Right hindlimb (tissue), 1 donor: ENCODE results near the gene CSTPP1.

Source experiments
- DNase-seq: peaks from one replicate; pipeline ENCODE4 v3.0.0-alpha.2; 2018

The CSTPP1 gene

DNA sequence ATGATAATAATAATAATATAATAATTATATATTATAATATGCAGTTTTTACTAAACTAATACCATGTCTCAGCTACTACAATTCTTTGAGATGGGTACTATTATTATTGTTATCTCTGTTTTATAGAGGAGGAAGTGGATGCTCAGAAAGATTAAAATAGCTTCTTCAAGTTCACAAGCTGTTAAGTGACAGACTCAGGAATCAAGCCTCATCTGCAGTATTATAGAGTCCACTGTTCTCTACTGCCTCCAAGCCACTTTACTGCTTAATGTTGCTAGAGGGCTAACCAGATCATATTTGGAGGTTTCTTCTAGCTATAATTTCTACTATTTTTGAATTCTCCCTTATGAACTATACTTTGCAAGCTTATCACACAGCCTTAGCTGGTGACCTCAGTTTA, 62.7 kb downstream of the CSTPP1 start:
- DNase-seq: no peak

DNA sequence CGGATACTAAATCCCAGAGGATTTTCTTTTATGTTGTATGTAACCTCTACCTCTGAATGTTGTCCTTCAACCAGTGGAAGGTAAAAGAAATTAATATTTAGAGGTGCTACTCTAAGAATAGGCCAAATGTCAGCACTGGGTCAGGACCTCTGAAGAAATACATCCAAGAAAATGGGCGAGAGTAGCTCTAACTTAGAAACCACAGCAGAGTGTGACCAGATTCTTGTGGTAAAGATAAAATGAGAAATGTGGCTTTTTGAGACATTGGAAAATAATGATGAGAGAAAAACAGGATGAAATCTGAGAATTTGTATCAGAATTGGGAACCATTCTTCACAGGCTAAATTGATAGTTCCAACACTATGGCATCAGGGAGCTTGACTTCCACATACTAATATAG, 63.5 kb downstream of the CSTPP1 start:
- DNase-seq: no peak

DNA sequence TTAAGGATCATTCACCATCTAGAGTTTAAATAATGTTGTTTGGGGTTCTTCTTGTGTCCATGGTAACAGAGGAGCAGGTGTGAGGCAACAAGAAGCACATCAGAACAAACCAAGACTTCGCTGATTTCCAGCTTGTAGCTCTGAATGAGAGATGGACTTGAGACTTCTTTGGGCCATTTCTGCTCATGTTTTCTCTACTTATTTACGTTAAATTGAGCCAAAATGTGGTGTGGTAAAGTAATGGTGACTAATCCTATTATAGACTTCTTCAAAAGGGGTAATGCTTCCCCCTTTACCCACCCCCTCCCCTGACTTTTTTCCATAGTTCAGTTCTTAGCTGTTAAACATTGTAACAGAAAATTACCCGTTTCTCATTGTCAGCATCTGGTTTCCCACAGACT, 65.2 kb downstream of the CSTPP1 start:
- no peak for DNase-seq

DNA sequence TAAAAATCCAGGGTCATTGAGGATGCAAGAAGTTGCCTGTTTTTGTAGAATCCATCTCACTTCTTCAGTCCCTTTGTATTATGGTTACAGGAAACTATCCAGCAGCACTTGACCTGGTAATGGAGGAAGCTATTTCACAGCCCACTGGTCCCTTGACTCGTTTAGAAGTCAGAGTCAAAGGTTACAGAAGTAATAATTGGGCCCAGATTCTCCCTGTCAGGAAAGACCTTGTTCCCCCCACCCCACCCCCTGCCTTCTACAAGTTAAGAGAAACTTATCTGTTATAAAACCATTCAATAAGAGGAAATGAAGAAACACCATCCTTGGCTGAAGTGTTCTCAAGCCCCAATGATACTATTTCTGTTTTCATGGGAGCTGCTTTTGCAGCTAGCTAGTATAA, 65.8 kb downstream of the CSTPP1 start:
- no peak for DNase-seq

DNA sequence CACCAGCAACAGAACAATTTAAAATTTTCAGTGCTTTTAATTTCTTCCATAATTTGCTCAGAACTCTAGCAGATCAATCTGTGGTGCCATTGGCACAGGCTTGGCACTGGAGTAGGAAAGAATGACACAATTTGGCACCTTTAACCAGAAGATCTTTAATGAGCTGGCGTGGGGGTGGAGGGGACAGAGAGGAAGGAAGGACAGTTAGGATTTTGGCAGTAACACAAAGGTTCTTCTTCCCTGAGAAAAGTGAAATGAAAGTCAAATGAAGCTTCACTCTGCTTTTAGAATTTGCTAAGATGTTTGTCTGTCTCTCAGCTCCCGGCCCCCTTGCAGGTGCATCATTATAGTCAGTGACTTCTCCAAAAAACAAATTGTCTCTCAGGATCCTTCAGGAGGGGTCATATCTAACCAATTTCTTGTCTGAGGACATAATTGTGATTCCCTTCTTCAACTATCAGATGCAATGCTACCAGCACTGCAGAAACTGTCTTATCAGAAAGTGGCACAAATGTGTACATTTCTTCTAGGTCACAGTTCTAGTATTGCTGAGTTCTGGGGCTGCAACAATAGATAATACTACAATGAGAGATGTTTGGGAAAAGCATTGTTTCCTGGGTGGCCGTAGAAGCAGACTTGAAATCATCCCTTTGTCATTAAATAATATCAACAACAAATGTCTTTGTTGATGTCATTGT, 66.8 kb downstream of the CSTPP1 start:
- DNase-seq: peak; percentile 40

DNA sequence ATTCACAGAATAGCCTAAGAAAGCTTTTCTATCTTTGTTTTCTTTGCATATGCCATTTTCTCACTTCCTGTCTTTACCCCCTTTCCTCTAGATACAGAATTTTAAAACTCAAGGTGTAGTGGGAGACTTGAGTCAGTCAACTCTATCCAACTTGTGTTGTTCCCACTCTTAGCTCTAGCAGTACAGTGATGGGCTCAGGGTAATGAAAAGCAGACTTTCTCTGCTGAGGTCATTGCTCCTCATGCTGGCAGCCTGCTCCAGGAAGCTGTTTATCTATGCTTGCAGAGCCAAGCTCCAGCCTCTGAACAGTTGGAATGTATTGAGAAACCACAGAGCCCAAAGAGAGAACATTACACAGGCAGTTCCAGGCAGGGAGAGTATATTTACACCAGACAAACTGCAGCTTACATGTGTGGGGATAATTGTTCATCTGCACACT, 68.1 kb downstream of the CSTPP1 start:
- peak; percentile 92 for DNase-seq

DNA sequence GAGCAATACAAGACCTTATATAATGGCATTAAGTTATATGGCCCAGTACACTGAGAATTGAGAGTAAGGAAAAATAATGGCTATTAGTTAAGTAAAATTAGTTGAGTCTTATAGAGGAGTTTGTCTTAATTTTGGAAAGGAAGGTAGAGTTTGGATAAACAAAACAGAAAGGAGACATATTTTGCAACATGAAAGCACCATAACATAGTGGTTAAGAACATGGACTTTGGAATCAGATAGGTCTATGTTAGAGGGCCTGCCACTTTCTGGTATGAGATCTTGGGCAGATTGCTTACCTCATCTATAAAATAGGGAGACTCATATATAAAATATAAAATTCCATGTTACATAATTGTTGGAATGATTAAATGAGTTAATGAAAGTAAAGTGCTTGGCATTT, 68.9 kb downstream of the CSTPP1 start:
- no peak for DNase-seq

DNA sequence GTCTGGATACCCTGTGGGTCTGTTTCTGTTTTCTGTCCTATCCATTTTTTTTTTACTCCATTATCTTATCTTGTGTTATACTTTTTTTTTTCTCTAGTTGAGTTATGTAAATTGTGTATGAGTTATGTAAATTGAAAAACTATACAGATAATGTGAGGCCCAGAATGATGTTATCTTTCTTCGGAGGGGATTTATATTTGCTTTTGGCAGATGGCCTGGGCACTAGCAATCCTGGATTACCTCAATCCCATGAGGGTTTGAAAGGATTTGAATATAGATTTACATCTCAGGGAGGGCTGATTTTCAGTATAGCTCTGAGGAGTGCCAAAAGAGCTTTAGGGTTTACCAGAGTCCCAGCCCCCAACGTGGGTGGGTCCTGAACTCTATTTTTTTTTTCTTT, 71.0 kb downstream of the CSTPP1 start:
- DNase-seq: peak; percentile 20

DNA sequence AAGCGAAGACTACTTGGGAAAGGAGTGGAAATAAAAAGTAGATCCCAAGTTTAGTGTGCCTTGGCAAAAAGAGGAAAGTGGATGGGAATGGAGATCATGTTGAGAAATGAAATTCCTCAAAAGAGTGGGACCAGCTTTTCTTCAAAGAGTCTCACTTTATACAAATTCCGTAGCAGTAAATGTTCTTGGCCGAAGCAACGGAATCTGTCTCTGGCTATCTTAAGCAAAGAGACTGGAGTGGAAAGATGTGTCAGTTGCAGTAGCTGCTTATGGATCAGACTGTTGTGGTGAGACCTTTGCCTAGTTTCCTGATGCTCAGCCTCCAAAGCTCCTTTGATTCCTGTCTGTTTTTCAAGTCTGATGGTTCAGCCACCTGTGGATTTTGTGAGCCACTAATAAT, 73.6 kb downstream of the CSTPP1 start:
- peak; percentile 30 for DNase-seq

DNA sequence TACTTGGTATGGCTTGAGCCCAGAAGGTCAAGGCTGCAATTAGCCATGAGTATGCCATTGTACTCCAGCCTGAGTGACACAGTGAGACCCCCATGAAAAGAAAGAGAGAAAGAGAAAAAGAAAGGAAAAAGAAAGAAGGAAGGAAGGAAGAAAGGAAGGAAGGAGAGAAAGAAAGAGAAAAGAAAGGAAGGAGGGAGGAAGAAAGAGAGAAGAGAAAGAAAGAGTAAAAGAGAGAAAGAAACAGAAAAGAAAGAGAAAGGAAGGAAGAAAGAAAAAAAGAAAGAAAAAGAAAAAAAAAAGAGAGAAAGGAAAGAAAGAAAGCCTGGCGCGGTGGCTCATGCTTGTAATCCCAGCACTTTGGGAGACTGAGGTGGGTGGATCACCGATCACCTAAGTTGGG, 77.5 kb downstream of the CSTPP1 start:
- no peak for DNase-seq

DNA sequence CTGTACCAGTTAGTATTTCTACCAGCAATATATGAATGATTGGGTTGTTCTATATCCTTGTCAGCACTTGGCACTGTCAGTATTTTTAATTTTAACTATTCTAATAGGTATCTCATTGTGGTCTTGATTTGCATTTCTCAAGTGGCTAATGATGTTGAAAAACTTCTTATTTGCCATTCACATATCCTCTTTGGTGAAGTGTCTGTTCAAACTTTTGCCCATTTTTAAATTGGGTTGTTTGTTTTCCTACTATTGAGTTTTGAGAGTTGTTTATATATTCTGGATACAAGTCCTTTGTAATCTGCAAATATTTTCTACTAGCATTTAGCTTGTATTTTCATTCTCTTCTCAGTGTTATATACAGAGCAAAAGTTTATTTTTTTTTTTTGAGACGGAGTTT, 82.1 kb downstream of the CSTPP1 start:
- no peak for DNase-seq

DNA sequence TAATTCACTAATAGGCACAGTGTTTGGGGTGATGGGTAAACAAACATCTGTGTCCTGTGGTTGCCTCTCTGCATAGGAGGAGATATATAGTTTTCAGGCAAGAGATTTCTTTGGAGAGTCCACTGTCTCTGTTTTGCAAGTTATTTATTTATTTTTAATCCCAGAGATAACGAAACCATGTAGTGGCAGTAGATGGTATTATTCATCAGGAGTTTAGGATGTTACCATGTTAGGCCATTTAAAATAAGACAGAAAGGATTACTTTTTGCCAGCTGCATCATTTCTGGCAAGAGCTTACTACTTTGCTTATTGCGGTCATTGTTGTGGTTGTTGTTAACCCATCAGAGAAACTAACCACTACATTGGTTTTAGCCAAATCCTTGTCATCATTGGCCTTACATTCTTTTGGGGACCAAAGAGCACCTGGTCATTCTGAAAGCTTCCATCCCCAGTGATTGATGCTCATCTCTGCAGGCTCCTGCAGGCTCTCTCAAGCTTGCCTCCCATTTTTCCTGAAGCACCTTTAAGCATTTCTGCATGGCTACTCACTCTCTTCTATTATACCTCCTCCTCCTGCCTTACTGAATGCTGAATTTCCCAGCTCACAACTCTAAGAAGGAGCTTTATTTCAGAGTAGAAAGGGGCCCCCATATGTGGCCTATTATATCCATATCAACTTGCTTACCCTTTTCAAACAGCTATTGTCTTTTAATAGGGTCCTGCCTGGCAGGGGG, 84.4 kb downstream of the CSTPP1 start:
- no peak for DNase-seq

DNA sequence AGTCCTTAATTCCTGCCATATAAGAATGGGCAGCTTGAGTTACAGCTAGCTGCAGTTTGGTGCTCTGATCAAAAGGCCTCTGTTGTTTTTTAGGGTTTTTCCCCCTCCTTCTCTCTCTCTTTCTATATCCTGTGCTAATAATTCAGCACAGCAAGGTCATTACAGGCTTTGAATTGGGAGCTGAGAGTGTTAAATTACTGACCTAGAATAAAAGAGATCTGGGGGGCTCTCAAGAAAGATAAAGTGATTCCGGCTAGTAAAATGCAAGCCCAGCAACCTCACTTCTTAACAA, 84.9 kb downstream of the CSTPP1 start:
- DNase-seq: no peak

DNA sequence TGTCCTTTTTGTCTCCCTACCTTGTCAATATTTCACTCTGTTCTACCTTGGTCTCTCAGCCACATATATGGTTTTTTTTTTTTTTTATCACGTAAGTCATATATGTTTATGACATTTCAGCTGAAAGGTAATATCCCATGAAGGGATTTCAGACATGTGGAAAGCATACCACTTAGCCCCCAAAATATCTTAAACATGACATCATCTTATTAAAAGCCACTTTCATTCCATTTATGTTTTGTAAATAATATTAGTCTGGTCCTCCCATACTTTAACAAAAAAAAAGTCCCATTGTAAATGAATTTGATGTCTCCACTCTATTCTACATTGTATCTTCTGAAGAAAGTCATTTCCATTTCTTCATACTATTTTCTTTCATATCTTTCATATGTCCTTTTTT, 85.4 kb downstream of the CSTPP1 start:
- no peak for DNase-seq

DNA sequence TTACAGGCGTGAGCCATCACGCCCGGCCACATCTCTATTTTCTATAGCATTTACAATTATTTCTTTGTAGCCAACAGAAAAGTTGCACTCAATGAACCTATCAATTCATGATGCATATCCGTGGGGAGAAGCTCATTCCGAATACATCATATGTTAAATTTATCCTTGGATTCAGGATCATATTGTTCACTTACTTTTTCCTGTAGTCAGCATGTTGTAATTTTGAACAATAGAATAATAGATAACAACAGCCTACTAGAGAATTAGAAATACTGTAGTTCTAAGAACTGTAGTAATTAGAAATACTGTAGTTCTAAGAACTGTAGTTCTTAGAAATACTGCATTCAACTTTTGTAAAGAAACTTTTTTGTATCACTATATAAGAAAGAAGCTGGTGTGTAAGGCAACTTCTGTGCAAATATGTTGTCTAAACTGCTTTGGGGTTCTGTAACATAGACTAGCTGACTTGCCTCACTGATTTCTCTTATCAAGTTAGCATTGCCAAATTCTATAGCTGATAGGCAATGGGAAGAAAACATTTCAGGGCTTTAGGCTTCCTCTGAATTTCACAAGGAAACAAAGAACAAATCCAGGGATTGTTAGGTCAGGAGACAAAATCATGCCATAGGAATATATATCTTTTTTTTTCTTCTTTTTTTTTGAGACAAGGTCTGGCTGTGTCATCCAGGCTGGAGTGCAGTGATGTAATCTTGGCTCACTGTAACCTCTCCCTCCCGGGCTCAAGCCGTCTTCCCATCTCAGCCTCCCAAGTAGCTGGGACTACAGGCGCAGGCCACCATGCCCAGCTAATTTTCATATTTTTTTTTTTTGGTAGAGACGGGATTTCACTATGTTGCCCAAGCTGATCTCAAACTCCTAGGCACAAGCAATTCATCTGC, 91.9 kb downstream of the CSTPP1 start:
- no peak for DNase-seq

DNA sequence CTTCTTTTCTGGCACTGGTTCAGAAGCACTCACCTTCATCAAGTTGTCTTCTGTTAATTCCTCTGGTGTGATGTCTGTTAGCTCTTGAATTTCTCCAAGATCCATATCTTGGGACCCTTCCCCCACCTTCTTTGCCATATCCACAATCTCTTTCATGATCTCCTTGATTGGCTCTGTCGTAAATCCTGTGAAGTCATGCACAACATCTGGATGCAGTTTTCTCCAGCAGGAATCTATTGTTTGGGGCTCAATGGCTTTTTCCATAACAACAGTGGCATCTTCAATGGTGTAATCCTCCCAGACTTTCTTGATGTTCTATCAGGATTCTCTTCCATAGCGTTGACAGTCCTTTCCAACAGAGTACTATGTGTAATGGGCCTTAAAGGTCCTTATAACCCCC, 96.9 kb downstream of the CSTPP1 start:
- no peak for DNase-seq

DNA sequence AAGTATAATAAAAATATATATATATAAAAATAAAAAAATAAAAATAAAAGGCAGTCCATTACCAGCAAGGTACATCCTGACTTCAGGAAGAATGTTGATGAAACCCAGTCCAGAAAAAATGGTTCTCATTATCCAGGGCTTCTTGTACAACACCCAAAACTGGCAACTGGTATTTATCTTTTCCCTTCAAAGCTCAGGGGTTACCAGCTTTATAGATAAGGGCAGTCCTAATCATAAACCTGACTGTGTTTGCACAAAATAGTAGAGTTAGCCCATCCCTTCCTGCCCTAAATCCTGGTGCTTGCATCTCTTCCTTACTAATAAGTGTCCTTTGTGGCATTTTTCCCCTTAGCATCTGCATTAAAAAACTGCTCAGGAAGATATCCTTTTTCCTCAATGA, 97.5 kb downstream of the CSTPP1 start:
- no peak for DNase-seq

DNA sequence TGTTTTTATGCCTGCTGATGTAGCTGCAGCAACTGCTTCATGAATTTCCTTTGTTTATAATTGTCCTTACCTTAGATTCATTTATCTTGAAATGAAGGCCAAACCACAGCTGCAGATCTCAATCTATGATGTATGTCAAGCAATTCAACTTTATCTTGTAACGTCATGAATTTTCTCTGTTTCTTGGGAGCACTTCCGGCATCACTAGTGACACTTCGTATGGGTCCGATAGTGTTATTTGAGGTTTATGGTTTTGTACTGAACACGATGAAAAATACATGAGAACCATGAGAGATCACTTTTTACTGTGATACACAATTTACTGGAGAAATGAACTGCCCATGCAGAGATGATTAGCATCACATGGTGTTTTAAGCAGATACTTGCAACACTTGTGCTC, 98.5 kb downstream of the CSTPP1 start:
- DNase-seq: no peak

DNA sequence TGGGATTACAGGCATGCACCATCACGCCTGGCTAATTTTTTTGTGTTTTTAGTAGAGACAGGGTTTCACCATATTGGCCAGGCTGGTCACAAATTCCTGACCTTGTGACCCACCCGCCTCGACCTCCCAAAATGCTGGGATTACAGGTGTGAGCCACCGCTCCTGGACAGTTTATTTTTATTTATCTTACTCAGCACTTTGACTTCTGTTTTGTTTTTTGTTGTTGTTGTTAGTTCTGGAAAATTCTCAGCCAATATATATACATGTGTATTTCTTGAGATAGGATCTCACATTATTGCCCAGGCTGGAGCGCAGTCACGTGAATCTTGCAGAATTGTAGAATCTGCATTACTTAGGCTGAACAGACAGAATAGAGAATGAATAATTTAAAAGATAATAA, 107.6 kb downstream of the CSTPP1 start:
- no peak for DNase-seq

DNA sequence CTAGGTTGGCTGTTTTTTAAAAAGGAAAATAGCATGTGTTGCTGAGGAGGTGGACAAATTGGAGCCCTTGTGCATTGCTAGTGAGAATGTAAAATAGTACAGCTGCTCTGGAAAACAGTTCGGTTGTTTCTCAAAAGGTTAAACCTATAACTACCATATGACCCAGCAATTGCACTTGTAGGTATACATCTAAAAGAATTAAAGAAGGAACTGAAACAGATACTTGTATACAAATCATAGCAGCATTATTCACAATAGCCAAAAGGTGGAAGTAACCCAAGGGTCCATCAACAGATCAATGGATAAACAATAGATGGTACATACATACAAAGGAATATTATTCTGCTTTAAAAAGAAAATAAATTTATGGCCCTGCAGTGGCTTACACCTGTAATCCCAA, 111.4 kb downstream of the CSTPP1 start:
- no peak for DNase-seq

DNA sequence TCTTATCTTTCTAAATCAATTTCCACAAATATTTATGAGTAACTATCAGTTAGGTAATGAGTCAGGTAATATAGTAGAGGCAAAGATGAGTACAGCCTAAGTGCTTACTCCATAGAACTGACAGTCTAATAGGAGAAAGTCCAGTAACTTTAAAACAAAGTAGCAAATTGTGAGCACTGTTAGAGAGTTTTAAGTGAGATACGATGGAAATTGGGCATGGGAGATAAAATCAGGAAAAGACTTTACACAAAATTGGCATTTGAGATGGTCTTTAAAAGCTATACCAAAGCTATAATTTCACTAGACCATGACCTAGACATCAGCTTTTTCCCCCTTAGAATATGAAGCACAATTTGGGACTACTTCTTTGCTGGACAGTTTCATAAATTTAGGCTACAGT, 113.7 kb downstream of the CSTPP1 start:
- no peak for DNase-seq

DNA sequence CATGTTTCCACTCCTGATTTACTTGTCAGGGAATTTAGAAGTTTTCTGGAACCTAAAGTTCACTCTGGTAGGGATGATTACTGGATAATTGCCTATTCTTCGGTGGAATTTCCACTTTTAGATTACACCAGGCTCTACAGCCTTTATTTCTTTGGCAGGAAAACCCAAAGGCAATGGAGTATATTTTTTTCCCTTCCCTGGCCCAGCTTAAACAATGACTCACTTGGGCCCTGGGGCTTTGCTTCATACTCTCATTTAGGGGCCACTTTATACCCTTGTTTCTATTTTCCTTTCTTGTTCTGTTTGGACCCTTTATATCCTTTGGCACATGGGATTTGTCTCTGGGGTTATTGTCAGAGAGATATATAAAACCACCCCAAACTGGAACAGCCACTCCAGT, 114.7 kb downstream of the CSTPP1 start:
- peak; percentile 39 for DNase-seq

DNA sequence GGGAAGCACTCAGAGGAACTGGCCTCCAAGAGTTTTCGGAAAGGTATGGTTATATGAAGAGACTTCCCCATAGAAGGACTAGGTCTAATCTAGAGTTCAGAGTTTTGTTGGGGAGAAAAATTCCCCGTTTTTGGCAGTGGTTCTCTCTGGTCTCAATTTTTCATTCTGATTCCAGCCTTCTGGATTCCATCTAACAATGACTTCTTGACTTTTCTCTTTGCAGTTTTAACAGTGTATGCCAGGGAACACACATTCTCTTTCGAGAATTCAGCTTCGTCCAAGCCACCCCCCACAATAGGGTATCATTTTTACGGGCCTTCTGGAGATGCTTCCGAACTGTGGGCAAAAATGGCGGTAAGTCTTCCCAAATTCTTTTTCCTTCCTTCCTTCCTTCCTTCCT, 115.6 kb downstream of the CSTPP1 start:
- DNase-seq: no peak

DNA sequence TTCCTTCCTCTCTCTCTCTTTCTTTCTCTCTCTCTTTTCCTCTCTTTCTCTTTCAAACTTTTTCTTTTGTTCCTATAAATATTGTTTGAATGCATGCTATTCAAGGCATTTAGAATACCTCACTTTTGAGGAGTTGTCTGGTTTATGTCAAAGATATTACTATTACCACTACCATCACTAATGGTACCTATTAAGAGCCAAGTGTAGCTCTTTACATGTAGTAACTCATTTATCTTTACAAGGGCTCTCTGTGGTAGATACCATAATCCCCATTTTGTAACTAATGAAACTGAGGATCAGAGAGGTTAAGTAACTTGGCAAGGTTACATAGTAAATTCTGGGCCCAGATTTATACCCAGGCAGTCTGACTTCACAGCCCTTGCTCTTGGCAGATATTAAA, 116.0 kb downstream of the CSTPP1 start:
- no peak for DNase-seq
